Measurements from ENCODE around the gene OSBP.

OSBP gene

GRCh38 chr11:59556917-59557348 is 58.6 kb downstream of the OSBP start:
- WGBS = 13% methylated on average over 11 of the region's 13 CpGs
- peak overlapping the region; percentile 59 to 63 for H2BK12ac ChIP-seq (ENCODE audit: low read length in 2 of 2)

GRCh38 chr11:59556115-59556916 is 59.3 kb downstream of the OSBP start:
- Histone ChIP-seq H3K9ac (ENCODE audit: low read length) (peak overlapping the region; percentile 93), H2BK120ac (ENCODE audit: low read depth, low read length) (peak overlapping the region; percentile 42), H4K91ac (ENCODE audit: low read length) (no peak overlapping the region), H2AFZ (ENCODE audit: low read depth, low read length) (peak overlapping the region; percentile 8), H2AK5ac (ENCODE audit: low read length, severe bottlenecking) (no peak overlapping the region), H2BK15ac (ENCODE audit: low read depth, poor library complexity, severe bottlenecking) (peak overlapping the region; percentile 26), H3K23ac (ENCODE audit: low read length in 2 of 2) (no peak overlapping the region), H3K27me3 (ENCODE audit: control insufficient read depth in 1 of 2, insufficient read depth in 1 of 2, low read length in 2 of 2) (no peaks in the 10 kb centered on the region), H3K18ac (ENCODE audit: low read depth in 1 of 2, low read length in 2 of 2) (peak overlapping the region; percentile 46 to 75), H3K4me3 (ENCODE audit: insufficient read depth in 1 of 2, low read depth in 1 of 2, low read length in 2 of 2) (peak overlapping the region; percentile 42 to 90), H3K4me2 (ENCODE audit: low read length, poor library complexity, severe bottlenecking) (peak overlapping the region; percentile 51), H3K9me3 (ENCODE audit: control insufficient read depth, low read length) (no peaks in the 10 kb centered on the region), H3K79me1 (replicated peaks; ENCODE audit: low read length, poor library complexity, severe bottlenecking) (no peaks in the 10 kb centered on the region), H2BK5ac (ENCODE audit: low read depth, low read length, poor library complexity, severe bottlenecking) (peak overlapping the region; percentile 46), H3K36me3 (ENCODE audit: control insufficient read depth in 1 of 2, insufficient read depth in 2 of 2, low read depth in 1 of 2, low read length in 2 of 2) (no peaks in the 10 kb centered on the region), H3K4ac (ENCODE audit: low read depth in 1 of 2, low read length in 2 of 2) (peak overlapping the region in 1 of 2 experiments; percentile 8), H3K4me1 (ENCODE audit: control insufficient read depth, insufficient read depth, low read depth, low read length) (no peaks in the 10 kb centered on the region), H2BK12ac (ENCODE audit: low read length in 2 of 2) (peak overlapping the region in 1 of 2 experiments; percentile 59), H3K27ac (ENCODE audit: low read length, poor library complexity, severe bottlenecking) (peak overlapping the region; percentile 89), H3K14ac (ENCODE audit: low read length in 2 of 2) (no peak overlapping the region), H4K8ac (ENCODE audit: low read length) (no peak overlapping the region)
- WGBS = 6% methylated on average over 27 of the region's 30 CpGs
- peak; percentile 89 for DNase-seq

More at GRCh38 chr11:59556917-59557348, 58.6 kb downstream of the OSBP start:
- no peaks in the 10 kb centered on the region for H3K79me1 ChIP-seq (replicated peaks; ENCODE audit: low read length, poor library complexity, severe bottlenecking)
- no peaks in the 10 kb centered on the region for H3K9me3 ChIP-seq (ENCODE audit: control insufficient read depth, low read length)
- peak overlapping the region in 1 of 2 experiments; percentile 90 for H3K4me3 ChIP-seq (ENCODE audit: insufficient read depth in 1 of 2, low read depth in 1 of 2, low read length in 2 of 2)
- no peaks in the 10 kb centered on the region for H3K36me3 ChIP-seq (ENCODE audit: control insufficient read depth in 1 of 2, insufficient read depth in 2 of 2, low read depth in 1 of 2, low read length in 2 of 2)
- no peak overlapping the region for H3K23ac ChIP-seq (ENCODE audit: low read length in 2 of 2)
- H3K18ac ChIP-seq (ENCODE audit: low read depth in 1 of 2, low read length in 2 of 2) = peak overlapping the region; percentile 28 to 75
- H3K4me1 ChIP-seq (ENCODE audit: control insufficient read depth, insufficient read depth, low read depth, low read length) = no peaks in the 10 kb centered on the region
- H2BK5ac ChIP-seq (ENCODE audit: low read depth, low read length, poor library complexity, severe bottlenecking) = peak overlapping the region; percentile 46
- peak overlapping the region; percentile 51 for H3K4me2 ChIP-seq (ENCODE audit: low read length, poor library complexity, severe bottlenecking)
- no peak overlapping the region for H2AK5ac ChIP-seq (ENCODE audit: low read length, severe bottlenecking)
- H2BK120ac ChIP-seq (ENCODE audit: low read depth, low read length) = peak overlapping the region; percentile 42
- H3K27ac ChIP-seq (ENCODE audit: low read length, poor library complexity, severe bottlenecking) = peak overlapping the region; percentile 55
- H4K8ac ChIP-seq (ENCODE audit: low read length) = peak overlapping the region; percentile 46
- no peaks in the 10 kb centered on the region for H3K27me3 ChIP-seq (ENCODE audit: control insufficient read depth in 1 of 2, insufficient read depth in 1 of 2, low read length in 2 of 2)
- H3K9ac ChIP-seq (ENCODE audit: low read length) = peak overlapping the region; percentile 93
- no peak overlapping the region for H2BK15ac ChIP-seq (ENCODE audit: low read depth, poor library complexity, severe bottlenecking)
- no peak overlapping the region for H3K14ac ChIP-seq (ENCODE audit: low read length in 2 of 2)
- H2AFZ ChIP-seq (ENCODE audit: low read depth, low read length) = no peak overlapping the region
- peak overlapping the region in 1 of 2 experiments; percentile 79 for H3K4ac ChIP-seq (ENCODE audit: low read depth in 1 of 2, low read length in 2 of 2)
- peak; percentile 85 for DNase-seq
- H4K91ac ChIP-seq (ENCODE audit: low read length) = no peak overlapping the region

- 14% methylated on average over 17 of the region's 17 CpGs for WGBS
- H3K4me2 ChIP-seq (ENCODE audit: low read length, poor library complexity, severe bottlenecking) = peak overlapping the region; percentile 49
Measured at GRCh38 chr11:59555601-59556114, 59.9 kb downstream of the OSBP start.

GRCh38 chr11:59553323-59553722 is 62.3 kb downstream of the OSBP start:
- H3K9ac ChIP-seq (ENCODE audit: low read length) = no peak overlapping the region
- H4K91ac ChIP-seq (ENCODE audit: low read length) = no peak overlapping the region
- H4K8ac ChIP-seq (ENCODE audit: low read length) = no peak overlapping the region
- no peak overlapping the region for H2BK15ac ChIP-seq (ENCODE audit: low read depth, poor library complexity, severe bottlenecking)
- 97% methylated on average over 21 of the region's 21 CpGs for WGBS
- H3K27ac ChIP-seq (ENCODE audit: low read length, poor library complexity, severe bottlenecking) = no peak overlapping the region
- peaks cover 2% of the 10 kb centered on the region for H3K4me1 ChIP-seq (ENCODE audit: control insufficient read depth, insufficient read depth, low read depth, low read length)
- no peak overlapping the region for H2AK5ac ChIP-seq (ENCODE audit: low read length, severe bottlenecking)
- no peak overlapping the region for H2BK5ac ChIP-seq (ENCODE audit: low read depth, low read length, poor library complexity, severe bottlenecking)
- no peak overlapping the region for H3K4me3 ChIP-seq (ENCODE audit: insufficient read depth in 1 of 2, low read depth in 1 of 2, low read length in 2 of 2)
- H2BK12ac ChIP-seq (ENCODE audit: low read length in 2 of 2) = no peak overlapping the region
- no peak overlapping the region for H3K4me2 ChIP-seq (ENCODE audit: low read length, poor library complexity, severe bottlenecking)
- no peaks in the 10 kb centered on the region for H3K79me1 ChIP-seq (replicated peaks; ENCODE audit: low read length, poor library complexity, severe bottlenecking)
- H3K14ac ChIP-seq (ENCODE audit: low read length in 2 of 2) = no peak overlapping the region
- no peak overlapping the region for H3K23ac ChIP-seq (ENCODE audit: low read length in 2 of 2)
- no peak for DNase-seq
- no peak overlapping the region for H2BK120ac ChIP-seq (ENCODE audit: low read depth, low read length)
- H3K36me3 ChIP-seq (ENCODE audit: control insufficient read depth in 1 of 2, insufficient read depth in 2 of 2, low read depth in 1 of 2, low read length in 2 of 2) = no peaks in the 10 kb centered on the region
- no peak overlapping the region for H2AFZ ChIP-seq (ENCODE audit: low read depth, low read length)
- H3K4ac ChIP-seq (ENCODE audit: low read depth in 1 of 2, low read length in 2 of 2) = no peak overlapping the region
- H3K9me3 ChIP-seq (ENCODE audit: control insufficient read depth, low read length) = no peaks in the 10 kb centered on the region
- no peak overlapping the region for H3K18ac ChIP-seq (ENCODE audit: low read depth in 1 of 2, low read length in 2 of 2)
- no peaks in the 10 kb centered on the region for H3K27me3 ChIP-seq (ENCODE audit: control insufficient read depth in 1 of 2, insufficient read depth in 1 of 2, low read length in 2 of 2)

More at GRCh38 chr11:59555601-59556114, 59.9 kb downstream of the OSBP start:
- Histone ChIP-seq H3K4me3 (ENCODE audit: insufficient read depth in 1 of 2, low read depth in 1 of 2, low read length in 2 of 2) (peak overlapping the region; percentile 42 to 90), H3K27me3 (ENCODE audit: control insufficient read depth in 1 of 2, insufficient read depth in 1 of 2, low read length in 2 of 2) (no peaks in the 10 kb centered on the region), H3K79me1 (replicated peaks; ENCODE audit: low read length, poor library complexity, severe bottlenecking) (no peaks in the 10 kb centered on the region), H3K4ac (ENCODE audit: low read depth in 1 of 2, low read length in 2 of 2) (peak overlapping the region in 1 of 2 experiments; percentile 8), H2BK120ac (ENCODE audit: low read depth, low read length) (peak overlapping the region; percentile 56), H4K8ac (ENCODE audit: low read length) (peak overlapping the region; percentile 45), H2BK12ac (ENCODE audit: low read length in 2 of 2) (peak overlapping the region in 1 of 2 experiments; percentile 11), H3K18ac (ENCODE audit: low read depth in 1 of 2, low read length in 2 of 2) (peak overlapping the region in 1 of 2 experiments; percentile 46), H2AFZ (ENCODE audit: low read depth, low read length) (peak overlapping the region; percentile 8), H3K9ac (ENCODE audit: low read length) (peak overlapping the region; percentile 93), H3K23ac (ENCODE audit: low read length in 2 of 2) (no peak overlapping the region), H3K4me1 (ENCODE audit: control insufficient read depth, insufficient read depth, low read depth, low read length) (no peaks in the 10 kb centered on the region), H4K91ac (ENCODE audit: low read length) (no peak overlapping the region), H3K14ac (ENCODE audit: low read length in 2 of 2) (no peak overlapping the region), H3K36me3 (ENCODE audit: control insufficient read depth in 1 of 2, insufficient read depth in 2 of 2, low read depth in 1 of 2, low read length in 2 of 2) (no peaks in the 10 kb centered on the region), H3K27ac (ENCODE audit: low read length, poor library complexity, severe bottlenecking) (peak overlapping the region; percentile 89), H2AK5ac (ENCODE audit: low read length, severe bottlenecking) (no peak overlapping the region), H2BK5ac (ENCODE audit: low read depth, low read length, poor library complexity, severe bottlenecking) (no peak overlapping the region), H3K9me3 (ENCODE audit: control insufficient read depth, low read length) (no peaks in the 10 kb centered on the region), H2BK15ac (ENCODE audit: low read depth, poor library complexity, severe bottlenecking) (peak overlapping the region; percentile 26)
- DNase-seq = no peak

All from mesenchymal stem cell (in vitro differentiated cells and primary cell).